22Rv1 (cell line): ENCODE results near the gene KCNK4.
"Not testable (repeated sequence)": the region's sequence is repeated elsewhere in the genome, so short reads cannot be mapped to it uniquely, and the experiment has no call there.

Experiments
- H3K27ac ChIP-seq: fragments of 450-650 bp; 2 replicates; pipeline ENCODE4 v1.5.1; 2017
- CTCF ChIP-seq: fragments of 450-650 bp; IDR thresholded peaks from 2 replicates; pipeline ENCODE4 v1.5.1; 2017; ENCODE audit warnings: mild to moderate bottlenecking
- ZFX ChIP-seq: fragments of 450-650 bp; IDR thresholded peaks from 2 replicates; pipeline ENCODE4 v1.6.1; 2017; ENCODE audit warnings: antibody characterized with exemption, borderline replicate concordance

The KCNK4 gene

GRCh38 chr11:64321533-64321932, 30.4 kb downstream of the KCNK4 start:
- H3K27ac ChIP-seq: no peak overlapping the region

GRCh38 chr11:64322925-64323260, 31.8 kb downstream of the KCNK4 start:
- H3K27ac ChIP-seq: no peak overlapping the region
- TF ChIP-seq CTCF: no peak
- TF ChIP-seq ZFX: no peak

More at GRCh38 chr11:64321533-64321932, 30.4 kb downstream of the KCNK4 start:
- TF ChIP-seq CTCF: no peak

GRCh38 chr11:64323373-64323772, 32.3 kb downstream of the KCNK4 start:
- TF ChIP-seq CTCF (no peak), ZFX (no peak)
- H3K27ac ChIP-seq: no peak overlapping the region

- H3K27ac ChIP-seq: not testable (repeated sequence)
Measured at GRCh38 chr11:64323984-64324383, 32.9 kb downstream of the KCNK4 start.

- H3K27ac ChIP-seq: no peak overlapping the region
- no peak for TF ChIP-seq CTCF
- no peak for TF ChIP-seq ZFX
Measured at GRCh38 chr11:64324692-64325469, 33.8 kb downstream of the KCNK4 start.

GRCh38 chr11:64327375-64327774, 36.3 kb downstream of the KCNK4 start:
- H3K27ac ChIP-seq: no peak overlapping the region
- TF ChIP-seq CTCF (no peak), ZFX (no peak)

- H3K27ac ChIP-seq: no peak overlapping the region
- TF ChIP-seq ZFX: no peak
- no peak for TF ChIP-seq CTCF
Measured at GRCh38 chr11:64327993-64328392, 36.9 kb downstream of the KCNK4 start.

GRCh38 chr11:64330888-64331287, 39.8 kb downstream of the KCNK4 start:
- no peak for TF ChIP-seq ZFX
- TF ChIP-seq CTCF: no peak
- no peak overlapping the region for H3K27ac ChIP-seq
